Inflammatory macrophage (primary cell): ENCODE data around the gene CBX8.

Source experiments
- DNase-seq, 2 donors: peaks; one replicate each; pipeline ENCODE4 v3.0.0-alpha.2; 2020 to 2022

Gene CBX8

GRCh38 chr17:79804856-79805696, 8.2 kb upstream of the CBX8 start:
- DNase-seq, result peak in 1 of 2 donors; percentile 32

- peak; percentile 70 for DNase-seq
Measured at GRCh38 chr17:79803997-79804855, 7.3 kb upstream of the CBX8 start.

- DNase-seq, result peak; percentile 37 to 48
Measured at GRCh38 chr17:79803421-79803996, 6.6 kb upstream of the CBX8 start.

GRCh38 chr17:79802736-79803420, 6.0 kb upstream of the CBX8 start:
- no peak for DNase-seq

GRCh38 chr17:79802039-79802735, 5.3 kb upstream of the CBX8 start:
- DNase-seq, result no peak

GRCh38 chr17:79801156-79802038, 4.5 kb upstream of the CBX8 start:
- DNase-seq, result no peak

- no peak for DNase-seq
Measured at GRCh38 chr17:79800325-79801155, 3.7 kb upstream of the CBX8 start.

- DNase-seq, result no peak
Measured at GRCh38 chr17:79799538-79800324, 2.9 kb upstream of the CBX8 start.

GRCh38 chr17:79799174-79799537, 2.3 kb upstream of the CBX8 start:
- DNase-seq, result no peak

- no peak for DNase-seq
Measured at GRCh38 chr17:79798299-79799173, 1.7 kb upstream of the CBX8 start.

GRCh38 chr17:79797492-79798298, 818 bp upstream of the CBX8 start:
- DNase-seq, result no peak

GRCh38 chr17:79796444-79796762, 474 bp downstream of the CBX8 start:
- no peak for DNase-seq

GRCh38 chr17:79795795-79796443, 958 bp downstream of the CBX8 start:
- DNase-seq, result peak; percentile 41 to 52

- DNase-seq, result no peak
Measured at GRCh38 chr17:79794659-79795511, 2.0 kb downstream of the CBX8 start.

GRCh38 chr17:79793924-79794304, 3.0 kb downstream of the CBX8 start:
- no peak for DNase-seq
